ENCODE results near the gene CDH10. TPM values are rescaled to one million over a fixed set of nuclear protein-coding genes. Genes with fewer than 3 reads are reported as not detected.

The CDH10 gene
- total RNA-seq, 1 donor from 2014 or later = not detected

GRCh38 chr5:24642022-24642421 is 2.8 kb downstream of the CDH10 start:
- Mint-ChIP-seq H3K36me3 (ENCODE audit: low read depth) (no peaks in the 10 kb centered on the region), H3K4me3 (ENCODE audit: unreplicated experiment) (no peak overlapping the region), H3K9me3 (ENCODE audit: low read depth) (no peaks in the 10 kb centered on the region), H3K27me3 (ENCODE audit: low read depth) (peaks cover 34% of the 10 kb centered on the region), H3K27ac (ENCODE audit: unreplicated experiment) (no peak overlapping the region), H3K4me1 (ENCODE audit: low read depth) (peaks cover 8% of the 10 kb centered on the region)
- DNase-seq (ENCODE audit: low spot score) = no peak
- peak; percentile 73 for TF ChIP-seq CTCF (IDR thresholded peaks at IDR 0.05)

DNA sequence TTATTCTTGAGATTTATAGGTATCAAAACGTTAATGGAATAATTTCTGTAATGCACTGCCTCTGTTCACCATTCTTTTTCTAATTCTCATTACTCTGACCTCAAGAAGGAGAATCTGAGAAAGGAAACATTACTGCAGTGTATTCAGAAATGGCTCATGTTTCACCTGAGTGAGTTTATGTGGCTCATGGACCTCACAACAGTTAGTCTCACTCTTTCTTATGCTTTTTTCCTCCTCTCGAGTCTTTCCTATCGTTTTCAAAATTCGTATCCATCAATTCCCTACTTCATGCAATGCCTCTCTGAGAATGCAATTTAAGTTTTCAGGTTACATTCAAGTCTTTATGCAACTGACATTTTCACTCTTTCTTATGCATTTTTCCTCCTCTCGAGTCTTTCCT is 9.6 kb downstream of the CDH10 start:
- H3K27me3 Mint-ChIP-seq (ENCODE audit: low read depth) = peaks cover 18% of the 10 kb centered on the region
- no peak overlapping the region for H3K4me3 Mint-ChIP-seq (ENCODE audit: unreplicated experiment)
- no peaks in the 10 kb centered on the region for H3K36me3 Mint-ChIP-seq (ENCODE audit: low read depth)
- no peak for DNase-seq (ENCODE audit: low spot score)
- no peak overlapping the region for H3K27ac Mint-ChIP-seq (ENCODE audit: unreplicated experiment)
- no peaks in the 10 kb centered on the region for H3K4me1 Mint-ChIP-seq (ENCODE audit: low read depth)
- no peaks in the 10 kb centered on the region for H3K9me3 Mint-ChIP-seq (ENCODE audit: low read depth)
- no peak for TF ChIP-seq CTCF (IDR thresholded peaks at IDR 0.05)

- Mint-ChIP-seq H3K4me1 (ENCODE audit: low read depth) (no peaks in the 10 kb centered on the region), H3K4me3 (ENCODE audit: unreplicated experiment) (no peak overlapping the region), H3K27ac (ENCODE audit: unreplicated experiment) (no peak overlapping the region)
Observed at GRCh38 chr5:24633715-24634325, 11.0 kb downstream of the CDH10 start.

DNA sequence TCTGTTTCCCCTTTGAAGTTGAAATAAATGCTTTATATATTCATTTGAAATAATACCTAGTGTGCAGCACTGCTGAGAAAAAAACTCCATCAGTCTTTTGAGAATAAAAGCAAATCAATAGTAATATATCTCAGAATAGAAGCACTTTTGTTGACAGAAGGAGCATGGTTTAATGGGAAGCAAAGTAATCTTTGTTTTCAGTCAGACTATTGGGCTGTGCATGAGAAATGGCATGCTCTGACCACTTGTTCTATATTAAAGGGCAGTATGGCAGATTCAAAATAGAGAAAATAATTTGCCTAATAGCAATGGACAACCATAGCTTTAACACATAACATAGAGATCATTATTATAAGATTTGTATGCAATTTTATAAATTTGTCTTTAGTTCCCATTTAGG is 12.4 kb downstream of the CDH10 start:
- no peak for TF ChIP-seq CTCF (IDR thresholded peaks at IDR 0.05)
- Mint-ChIP-seq H3K4me3 (ENCODE audit: unreplicated experiment) (no peak overlapping the region), H3K27ac (ENCODE audit: unreplicated experiment) (no peak overlapping the region), H3K36me3 (ENCODE audit: low read depth) (no peaks in the 10 kb centered on the region), H3K9me3 (ENCODE audit: low read depth) (no peaks in the 10 kb centered on the region), H3K27me3 (ENCODE audit: low read depth) (peaks cover 15% of the 10 kb centered on the region), H3K4me1 (ENCODE audit: low read depth) (no peaks in the 10 kb centered on the region)
- DNase-seq (ENCODE audit: low spot score) = no peak

More at GRCh38 chr5:24633715-24634325, 11.0 kb downstream of the CDH10 start:
- TF ChIP-seq CTCF (IDR thresholded peaks at IDR 0.05) = peak; percentile 88
- DNase-seq (ENCODE audit: low spot score) = no peak
- H3K36me3 Mint-ChIP-seq (ENCODE audit: low read depth) = no peaks in the 10 kb centered on the region
- H3K27me3 Mint-ChIP-seq (ENCODE audit: low read depth) = peaks cover 16% of the 10 kb centered on the region
- no peaks in the 10 kb centered on the region for H3K9me3 Mint-ChIP-seq (ENCODE audit: low read depth)

GRCh38 chr5:24630918-24631317 is 13.9 kb downstream of the CDH10 start:
- Mint-ChIP-seq H3K36me3 (ENCODE audit: low read depth) (no peaks in the 10 kb centered on the region), H3K4me1 (ENCODE audit: low read depth) (no peaks in the 10 kb centered on the region), H3K9me3 (ENCODE audit: low read depth) (no peaks in the 10 kb centered on the region), H3K27me3 (ENCODE audit: low read depth) (peaks cover 8% of the 10 kb centered on the region), H3K4me3 (ENCODE audit: unreplicated experiment) (no peak overlapping the region), H3K27ac (ENCODE audit: unreplicated experiment) (no peak overlapping the region)
- TF ChIP-seq CTCF (IDR thresholded peaks at IDR 0.05) = no peak
- DNase-seq (ENCODE audit: low spot score) = no peak
